ENCODE measurements around the gene SLC22A1. TPM values are rescaled to one million over a fixed set of nuclear protein-coding genes. Genes with fewer than 3 reads are reported as not detected.
A peak's percentile ranks its signal among the peaks of the same experiment; 100 is the strongest.

Gene SLC22A1
- total and polyA plus RNA-seq, 2 of the 13 experiments (the other 11 are each of a cell fraction or from before 2014, with no cell fraction given) = 0.80 to 0.87 TPM

DNA sequence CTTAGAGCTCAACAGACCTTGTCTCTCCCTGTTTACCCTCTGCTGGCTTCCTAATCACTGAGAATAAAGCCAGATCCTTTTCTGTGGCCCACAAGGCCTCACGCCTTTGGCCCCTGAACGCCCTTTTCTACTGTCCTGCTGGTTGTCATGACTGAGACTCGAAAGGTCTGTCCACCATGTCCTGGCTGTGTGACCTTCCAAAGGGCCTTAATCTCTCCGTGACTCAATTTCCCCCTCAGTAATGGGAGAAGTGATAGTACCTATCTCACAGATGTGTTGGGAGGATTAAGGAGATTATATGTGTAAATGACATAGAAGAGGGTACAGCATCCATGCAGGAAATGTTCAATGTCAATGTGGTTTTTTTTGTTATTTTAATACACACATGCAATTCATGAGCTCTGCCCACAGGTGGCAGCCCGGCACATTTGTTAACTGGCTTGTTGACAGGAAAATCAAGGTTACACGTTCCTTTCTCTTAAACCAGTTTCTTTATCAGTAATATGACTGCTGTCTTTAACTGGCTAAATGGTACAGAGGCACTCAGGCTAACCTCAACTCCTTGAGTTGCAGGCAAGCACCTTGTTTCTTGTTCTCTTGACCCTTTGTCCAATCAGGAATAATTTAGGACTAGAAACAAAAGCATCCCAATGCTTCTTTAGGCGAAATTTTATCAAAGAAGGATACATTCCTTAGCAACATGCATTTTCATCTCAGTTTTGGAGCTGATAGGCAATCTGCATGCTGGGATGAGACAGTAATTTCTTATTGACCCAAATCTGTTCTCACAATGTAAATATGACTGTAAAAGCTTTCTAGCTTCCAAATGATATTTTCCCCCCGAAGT, 16.6 kb downstream of the SLC22A1 start (continued):
- TF ChIP-seq EED (CRISPR knock-in tag; IDR thresholded peaks at IDR 0.05) = no peak
- no peak for TF ChIP-seq ZNF382 (CRISPR knock-in tag; IDR thresholded peaks at IDR 0.05; ENCODE audit: borderline replicate concordance)
- TF ChIP-seq, protein P1, sequence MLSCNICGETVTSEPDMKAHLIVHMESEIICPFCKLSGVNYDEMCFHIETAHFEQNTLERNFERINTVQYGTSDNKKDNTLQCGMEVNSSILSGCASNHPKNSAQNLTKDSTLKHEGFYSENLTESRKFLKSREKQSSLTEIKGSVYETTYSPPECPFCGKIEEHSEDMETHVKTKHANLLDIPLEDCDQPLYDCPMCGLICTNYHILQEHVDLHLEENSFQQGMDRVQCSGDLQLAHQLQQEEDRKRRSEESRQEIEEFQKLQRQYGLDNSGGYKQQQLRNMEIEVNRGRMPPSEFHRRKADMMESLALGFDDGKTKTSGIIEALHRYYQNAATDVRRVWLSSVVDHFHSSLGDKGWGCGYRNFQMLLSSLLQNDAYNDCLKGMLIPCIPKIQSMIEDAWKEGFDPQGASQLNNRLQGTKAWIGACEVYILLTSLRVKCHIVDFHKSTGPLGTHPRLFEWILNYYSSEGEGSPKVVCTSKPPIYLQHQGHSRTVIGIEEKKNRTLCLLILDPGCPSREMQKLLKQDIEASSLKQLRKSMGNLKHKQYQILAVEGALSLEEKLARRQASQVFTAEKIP (CRISPR knock-in tag; IDR thresholded peaks at IDR 0.05; ENCODE audit: borderline replicate concordance) = no peak
- TF ChIP-seq ZNF670 (CRISPR knock-in tag; IDR thresholded peaks at IDR 0.05; ENCODE audit: borderline replicate concordance) = no peak
- no peak for TF ChIP-seq RCOR2 (CRISPR knock-in tag; IDR thresholded peaks at IDR 0.05)
- no peak for TF ChIP-seq NR1H2 (CRISPR knock-in tag; IDR thresholded peaks at IDR 0.05; ENCODE audit: borderline replicate concordance, low read depth)
- TF ChIP-seq, protein P2, sequence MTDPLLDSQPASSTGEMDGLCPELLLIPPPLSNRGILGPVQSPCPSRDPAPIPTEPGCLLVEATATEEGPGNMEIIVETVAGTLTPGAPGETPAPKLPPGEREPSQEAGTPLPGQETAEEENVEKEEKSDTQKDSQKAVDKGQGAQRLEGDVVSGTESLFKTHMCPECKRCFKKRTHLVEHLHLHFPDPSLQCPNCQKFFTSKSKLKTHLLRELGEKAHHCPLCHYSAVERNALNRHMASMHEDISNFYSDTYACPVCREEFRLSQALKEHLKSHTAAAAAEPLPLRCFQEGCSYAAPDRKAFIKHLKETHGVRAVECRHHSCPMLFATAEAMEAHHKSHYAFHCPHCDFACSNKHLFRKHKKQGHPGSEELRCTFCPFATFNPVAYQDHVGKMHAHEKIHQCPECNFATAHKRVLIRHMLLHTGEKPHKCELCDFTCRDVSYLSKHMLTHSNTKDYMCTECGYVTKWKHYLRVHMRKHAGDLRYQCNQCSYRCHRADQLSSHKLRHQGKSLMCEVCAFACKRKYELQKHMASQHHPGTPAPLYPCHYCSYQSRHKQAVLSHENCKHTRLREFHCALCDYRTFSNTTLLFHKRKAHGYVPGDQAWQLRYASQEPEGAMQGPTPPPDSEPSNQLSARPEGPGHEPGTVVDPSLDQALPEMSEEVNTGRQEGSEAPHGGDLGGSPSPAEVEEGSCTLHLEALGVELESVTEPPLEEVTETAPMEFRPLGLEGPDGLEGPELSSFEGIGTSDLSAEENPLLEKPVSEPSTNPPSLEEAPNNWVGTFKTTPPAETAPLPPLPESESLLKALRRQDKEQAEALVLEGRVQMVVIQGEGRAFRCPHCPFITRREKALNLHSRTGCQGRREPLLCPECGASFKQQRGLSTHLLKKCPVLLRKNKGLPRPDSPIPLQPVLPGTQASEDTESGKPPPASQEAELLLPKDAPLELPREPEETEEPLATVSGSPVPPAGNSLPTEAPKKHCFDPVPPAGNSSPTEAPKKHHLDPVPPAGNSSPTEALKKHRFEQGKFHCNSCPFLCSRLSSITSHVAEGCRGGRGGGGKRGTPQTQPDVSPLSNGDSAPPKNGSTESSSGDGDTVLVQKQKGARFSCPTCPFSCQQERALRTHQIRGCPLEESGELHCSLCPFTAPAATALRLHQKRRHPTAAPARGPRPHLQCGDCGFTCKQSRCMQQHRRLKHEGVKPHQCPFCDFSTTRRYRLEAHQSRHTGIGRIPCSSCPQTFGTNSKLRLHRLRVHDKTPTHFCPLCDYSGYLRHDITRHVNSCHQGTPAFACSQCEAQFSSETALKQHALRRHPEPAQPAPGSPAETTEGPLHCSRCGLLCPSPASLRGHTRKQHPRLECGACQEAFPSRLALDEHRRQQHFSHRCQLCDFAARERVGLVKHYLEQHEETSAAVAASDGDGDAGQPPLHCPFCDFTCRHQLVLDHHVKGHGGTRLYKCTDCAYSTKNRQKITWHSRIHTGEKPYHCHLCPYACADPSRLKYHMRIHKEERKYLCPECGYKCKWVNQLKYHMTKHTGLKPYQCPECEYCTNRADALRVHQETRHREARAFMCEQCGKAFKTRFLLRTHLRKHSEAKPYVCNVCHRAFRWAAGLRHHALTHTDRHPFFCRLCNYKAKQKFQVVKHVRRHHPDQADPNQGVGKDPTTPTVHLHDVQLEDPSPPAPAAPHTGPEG (CRISPR knock-in tag; IDR thresholded peaks at IDR 0.05) = no peak
- TF ChIP-seq GPN1 (CRISPR knock-in tag; IDR thresholded peaks at IDR 0.05; ENCODE audit: borderline replicate concordance) = no peak
- 0 out of 2 replicates have a peak, but pooled peaks have one; percentile 27 for TF ChIP-seq THAP11 (CRISPR knock-in tag; IDR thresholded peaks at IDR 0.05)
- TF ChIP-seq ETV6 (CRISPR knock-in tag; conservative IDR thresholded peaks at IDR 0.05) = no peak
- TF ChIP-seq, protein P3, sequence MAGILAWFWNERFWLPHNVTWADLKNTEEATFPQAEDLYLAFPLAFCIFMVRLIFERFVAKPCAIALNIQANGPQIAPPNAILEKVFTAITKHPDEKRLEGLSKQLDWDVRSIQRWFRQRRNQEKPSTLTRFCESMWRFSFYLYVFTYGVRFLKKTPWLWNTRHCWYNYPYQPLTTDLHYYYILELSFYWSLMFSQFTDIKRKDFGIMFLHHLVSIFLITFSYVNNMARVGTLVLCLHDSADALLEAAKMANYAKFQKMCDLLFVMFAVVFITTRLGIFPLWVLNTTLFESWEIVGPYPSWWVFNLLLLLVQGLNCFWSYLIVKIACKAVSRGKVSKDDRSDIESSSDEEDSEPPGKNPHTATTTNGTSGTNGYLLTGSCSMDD (CRISPR knock-in tag; IDR thresholded peaks at IDR 0.05) = no peak
- no peak for TF ChIP-seq STAT5B (CRISPR knock-in tag; IDR thresholded peaks at IDR 0.05)
- peak; percentile 5 for TF ChIP-seq IKZF4 (CRISPR knock-in tag; IDR thresholded peaks at IDR 0.05; ENCODE audit: borderline replicate concordance, low read depth, not compliant biosample characterization)
- no peak for TF ChIP-seq MIER3 (CRISPR knock-in tag; IDR thresholded peaks at IDR 0.05; ENCODE audit: borderline replicate concordance)
- no peak for TF ChIP-seq SATB2 (CRISPR knock-in tag; IDR thresholded peaks at IDR 0.05)
- TF ChIP-seq KLF11 (CRISPR knock-in tag; IDR thresholded peaks at IDR 0.05) = no peak
- TF ChIP-seq, protein P4, sequence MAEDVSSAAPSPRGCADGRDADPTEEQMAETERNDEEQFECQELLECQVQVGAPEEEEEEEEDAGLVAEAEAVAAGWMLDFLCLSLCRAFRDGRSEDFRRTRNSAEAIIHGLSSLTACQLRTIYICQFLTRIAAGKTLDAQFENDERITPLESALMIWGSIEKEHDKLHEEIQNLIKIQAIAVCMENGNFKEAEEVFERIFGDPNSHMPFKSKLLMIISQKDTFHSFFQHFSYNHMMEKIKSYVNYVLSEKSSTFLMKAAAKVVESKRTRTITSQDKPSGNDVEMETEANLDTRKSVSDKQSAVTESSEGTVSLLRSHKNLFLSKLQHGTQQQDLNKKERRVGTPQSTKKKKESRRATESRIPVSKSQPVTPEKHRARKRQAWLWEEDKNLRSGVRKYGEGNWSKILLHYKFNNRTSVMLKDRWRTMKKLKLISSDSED (CRISPR knock-in tag; IDR thresholded peaks at IDR 0.05) = no peak
- no peak for TF ChIP-seq SRSF1 (optimal IDR thresholded peaks at IDR 0.05; ENCODE audit: low read depth, low read length)
- 0 out of 2 replicates have a peak, but pooled peaks have one; percentile 40 for TF ChIP-seq ZSCAN20 (CRISPR knock-in tag; IDR thresholded peaks at IDR 0.05; ENCODE audit: borderline replicate concordance)
- TF ChIP-seq PAX8 (CRISPR knock-in tag; IDR thresholded peaks at IDR 0.05; ENCODE audit: borderline replicate concordance) = no peak

All from HepG2 (cell line).